Right lobe of liver (tissue), 4 donors: ENCODE results near the gene RND3.

ENCODE experiments used
- POLR2A ChIP-seq: fragments of 450-650 bp; IDR thresholded peaks from one replicate; pipeline ENCODE4 v1.6.1; 2017; ENCODE audit warnings: antibody characterized with exemption, mild to moderate bottlenecking
- TF ChIP-seq, protein P1 (sequence below), 4 donors: fragments of 200-600 bp in 3 of 4; fragments of 450-650 bp in 1 of 4; IDR thresholded peaks; one replicate each; pipeline versions ENCODE4 v1.5.1 to v1.8.0; 2016 to 2022; ENCODE audit warnings: antibody characterized with exemption in 4 of 4, mild to moderate bottlenecking in 2 of 4
- donor health status: DM: no; HTN: no; CAD: no.
- donor health status: DM: no; HTN: no; CAD: no.
- donor health status: DM: no; HTN: yes; CAD: no.

DNA sequence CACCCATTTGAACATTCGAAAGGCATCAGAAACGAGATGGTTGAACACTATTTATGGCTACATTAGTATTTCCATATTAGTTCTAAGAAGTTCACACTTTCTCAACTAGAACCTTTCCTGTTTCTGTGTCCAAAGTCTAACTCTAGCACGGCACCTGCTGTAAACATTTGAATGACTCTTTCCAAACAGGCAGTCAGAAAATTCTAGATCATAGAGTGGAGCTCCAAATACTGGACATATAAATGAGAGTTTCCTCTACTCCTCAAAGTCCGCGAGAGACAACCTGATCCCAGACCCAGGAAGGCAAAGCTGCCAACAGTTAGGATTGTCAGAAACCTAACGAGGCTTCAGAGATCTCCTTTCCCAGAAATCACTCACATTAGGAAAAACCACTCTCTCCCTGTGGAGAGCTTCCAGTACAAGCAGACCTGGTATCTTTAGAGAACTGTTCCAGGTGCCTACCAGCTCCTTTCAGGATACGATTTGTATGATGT is 10.6 kb downstream of the RND3 start:
- TF ChIP-seq POLR2A: no peak
- TF ChIP-seq, protein P1, sequence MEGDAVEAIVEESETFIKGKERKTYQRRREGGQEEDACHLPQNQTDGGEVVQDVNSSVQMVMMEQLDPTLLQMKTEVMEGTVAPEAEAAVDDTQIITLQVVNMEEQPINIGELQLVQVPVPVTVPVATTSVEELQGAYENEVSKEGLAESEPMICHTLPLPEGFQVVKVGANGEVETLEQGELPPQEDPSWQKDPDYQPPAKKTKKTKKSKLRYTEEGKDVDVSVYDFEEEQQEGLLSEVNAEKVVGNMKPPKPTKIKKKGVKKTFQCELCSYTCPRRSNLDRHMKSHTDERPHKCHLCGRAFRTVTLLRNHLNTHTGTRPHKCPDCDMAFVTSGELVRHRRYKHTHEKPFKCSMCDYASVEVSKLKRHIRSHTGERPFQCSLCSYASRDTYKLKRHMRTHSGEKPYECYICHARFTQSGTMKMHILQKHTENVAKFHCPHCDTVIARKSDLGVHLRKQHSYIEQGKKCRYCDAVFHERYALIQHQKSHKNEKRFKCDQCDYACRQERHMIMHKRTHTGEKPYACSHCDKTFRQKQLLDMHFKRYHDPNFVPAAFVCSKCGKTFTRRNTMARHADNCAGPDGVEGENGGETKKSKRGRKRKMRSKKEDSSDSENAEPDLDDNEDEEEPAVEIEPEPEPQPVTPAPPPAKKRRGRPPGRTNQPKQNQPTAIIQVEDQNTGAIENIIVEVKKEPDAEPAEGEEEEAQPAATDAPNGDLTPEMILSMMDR (IDR thresholded peaks at IDR 0.05): no peak
